Natural killer cell treated with Interleukin-12 subunit alpha and Interleukin-12 subunit beta and Interleukin-15 and Interleukin-18, amount 100 ng/mL, for 72 hours (primary cell): ENCODE measurements around the gene KEAP1. TPM values are rescaled to one million over a fixed set of nuclear protein-coding genes. Genes with fewer than 3 reads are reported as not detected.

Experiments
- total RNA-seq, 2 donors: library from RNA; stranded (reverse); gene quantifications; one replicate each; pipeline ENCODE4 v1.2.3, GENCODE V29; 2022

The KEAP1 gene
- total RNA-seq, 2 donors from 2014 or later, result 94.0 to 118 TPM

Other genes with a start within 250 kb of the KEAP1 start
- 100 to 1,000 TPM; 106 to 264 TPM for gene ICAM1, start 232.2 kb downstream of the KEAP1 start, total RNA-seq
- 1 to 10 TPM; 1.4 to 2.1 TPM for gene ICAM4, start 216.4 kb downstream of the KEAP1 start, total RNA-seq
- gene ICAM5, start 213.4 kb downstream of the KEAP1 start, total RNA-seq, result under 1 TPM; 0.78 to 0.83 TPM
- 1 to 10 TPM; 2.5 to 7.3 TPM for gene ZGLP1, start 193.5 kb downstream of the KEAP1 start, total RNA-seq
- 10 to 100 TPM; 11.4 to 26.4 TPM for gene FDX2, start 187.3 kb downstream of the KEAP1 start, total RNA-seq
- gene RAVER1, start 169.8 kb downstream of the KEAP1 start, total RNA-seq, result 100 to 1,000 TPM in 1 of 2 donors, 10 to 100 TPM in 1; 81.1 to 131 TPM
- 100 to 1,000 TPM in 1 of 2 donors, 10 to 100 TPM in 1; 91.9 to 154 TPM for gene ICAM3, start 163.7 kb downstream of the KEAP1 start, total RNA-seq
- gene TYK2, start 122.8 kb downstream of the KEAP1 start, total RNA-seq, result 100 to 1,000 TPM; 310 to 453 TPM
- 100 to 1,000 TPM; 228 to 368 TPM for gene CDC37, start 99.8 kb downstream of the KEAP1 start, total RNA-seq
- 10 to 100 TPM; 14.5 to 46.6 TPM for gene PDE4A, start 82.8 kb downstream of the KEAP1 start, total RNA-seq
- gene S1PR5, start 14.1 kb upstream of the KEAP1 start, total RNA-seq, result 10 to 100 TPM in 1 of 2 donors, 1 to 10 TPM in 1; 5.1 to 16.3 TPM
- gene ATG4D, start 40.5 kb upstream of the KEAP1 start, total RNA-seq, result 10 to 100 TPM; 67.4 to 71.0 TPM
- 10 to 100 TPM; 50.9 to 89.6 TPM for gene KRI1, start 62.7 kb upstream of the KEAP1 start, total RNA-seq
- 10 to 100 TPM; 28.0 to 33.9 TPM for gene CDKN2D, start 65.6 kb upstream of the KEAP1 start, total RNA-seq
- not detected for gene AP1M2, start 84.0 kb upstream of the KEAP1 start, total RNA-seq
- gene SLC44A2, start 122.2 kb upstream of the KEAP1 start, total RNA-seq, result 10 to 100 TPM; 63.9 to 67.9 TPM
- 100 to 1,000 TPM; 298 to 579 TPM for gene ILF3, start 151.0 kb upstream of the KEAP1 start, total RNA-seq
- gene QTRT1, start 198.1 kb upstream of the KEAP1 start, total RNA-seq, result 100 to 1,000 TPM in 1 of 2 donors, 10 to 100 TPM in 1; 32.0 to 110 TPM
- gene DNM2, start 214.7 kb upstream of the KEAP1 start, total RNA-seq, result 100 to 1,000 TPM; 403 to 422 TPM